HG03439 (cell line): Measurements from ENCODE around the gene PARD3.

Experiments
- ATAC-seq: cut with Tn5 transposase; IDR thresholded peaks from one replicate; pipeline ENCODE4 v1.9.1; 2021; ENCODE audit warnings: mild to moderate bottlenecking, moderate library complexity; ENCODE audit not compliant: unreplicated experiment

PARD3 gene

GRCh38 chr10:34125702-34126101 lies 689.4 kb downstream of the PARD3 start:
- ATAC-seq, result no peak

- ATAC-seq, result no peak
Observed at GRCh38 chr10:34124522-34125035, 690.5 kb downstream of the PARD3 start.

GRCh38 chr10:34121781-34122622 lies 693.1 kb downstream of the PARD3 start:
- ATAC-seq, result no peak

DNA sequence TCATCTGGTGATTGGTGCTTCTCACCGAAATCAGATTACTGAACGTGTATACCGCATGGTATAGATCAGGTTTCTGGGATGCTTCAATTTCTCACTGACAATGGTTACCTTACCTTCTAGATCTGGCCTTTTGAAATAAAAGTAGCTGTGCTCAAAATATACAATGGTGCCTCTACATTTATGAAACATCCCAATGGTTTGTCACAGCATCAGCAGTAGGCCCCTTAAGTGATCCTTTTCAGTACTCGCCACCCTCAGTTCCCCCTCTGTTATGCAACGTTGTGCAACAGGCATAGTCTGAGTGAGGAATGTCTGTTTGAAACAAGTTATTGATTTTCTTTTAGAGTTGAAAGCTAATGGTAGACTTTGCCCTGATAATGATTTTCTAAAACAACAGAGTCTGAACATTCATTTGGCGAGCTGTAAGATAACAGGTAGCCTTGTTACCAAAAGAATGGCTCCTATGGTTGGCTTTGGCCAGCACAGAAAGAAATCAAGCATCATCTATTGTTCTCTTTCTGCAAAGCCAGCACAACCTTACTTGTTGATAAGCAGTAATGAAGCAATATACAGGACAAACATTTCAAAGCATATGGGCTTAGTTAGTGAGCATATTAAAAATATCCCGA lies 693.9 kb downstream of the PARD3 start:
- no peak for ATAC-seq

- no peak for ATAC-seq
Observed at GRCh38 chr10:34119456-34119855, 695.6 kb downstream of the PARD3 start.

DNA sequence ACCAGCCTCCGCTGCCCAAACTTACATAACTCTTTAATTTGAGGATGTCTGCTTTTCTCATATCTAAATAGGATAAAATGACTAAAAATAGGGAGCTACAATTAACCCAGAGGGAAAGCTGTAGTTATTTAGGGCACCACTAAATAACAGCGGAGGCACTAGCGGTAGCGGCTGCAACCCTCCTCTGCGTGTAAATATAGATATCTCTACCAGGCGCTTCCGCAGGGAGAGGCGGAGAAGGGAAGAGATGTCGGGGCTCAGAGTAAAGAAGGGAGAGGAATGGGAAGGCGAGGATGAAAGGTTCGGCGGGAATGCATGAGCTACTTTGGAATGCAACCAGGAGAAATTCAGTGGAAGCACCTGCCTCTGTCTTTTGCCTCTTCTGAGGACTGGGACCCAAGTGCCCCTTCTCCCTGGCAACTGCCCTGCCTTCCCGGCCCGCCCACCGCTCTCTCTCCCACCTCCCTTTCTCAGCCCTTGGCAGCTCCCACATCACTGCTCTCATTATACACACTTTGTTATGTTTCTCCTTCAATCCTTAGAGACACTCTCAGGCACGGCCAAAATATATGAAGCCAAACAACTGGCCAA lies 698.3 kb downstream of the PARD3 start:
- ATAC-seq, result no peak

DNA sequence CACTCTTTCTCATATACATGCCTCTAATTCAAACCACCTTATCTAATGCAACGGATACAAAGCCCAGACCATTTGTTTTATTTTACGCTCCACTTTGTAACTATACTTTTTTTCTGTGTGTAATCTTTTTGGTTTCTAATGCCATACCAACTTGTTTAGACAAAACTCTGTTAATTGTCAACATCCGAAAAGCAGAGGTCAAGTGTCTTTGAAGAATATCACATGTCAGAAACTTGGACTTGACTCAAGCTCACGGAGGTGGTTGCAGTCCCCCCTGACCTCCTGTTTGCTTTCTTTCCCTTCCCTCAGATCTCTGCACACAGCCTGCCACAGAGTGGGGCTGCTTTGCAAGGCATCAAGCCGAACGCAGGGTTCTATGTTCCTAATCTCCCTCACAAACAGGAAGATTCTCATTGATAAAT lies 698.9 kb downstream of the PARD3 start:
- no peak for ATAC-seq

- ATAC-seq, result no peak
Observed at GRCh38 chr10:34114914-34115313, 700.2 kb downstream of the PARD3 start.

- ATAC-seq, result no peak
Observed at GRCh38 chr10:34113504-34114225, 701.4 kb downstream of the PARD3 start.

- ATAC-seq, result no peak
Observed at GRCh38 chr10:34112171-34112782, 702.8 kb downstream of the PARD3 start.

DNA sequence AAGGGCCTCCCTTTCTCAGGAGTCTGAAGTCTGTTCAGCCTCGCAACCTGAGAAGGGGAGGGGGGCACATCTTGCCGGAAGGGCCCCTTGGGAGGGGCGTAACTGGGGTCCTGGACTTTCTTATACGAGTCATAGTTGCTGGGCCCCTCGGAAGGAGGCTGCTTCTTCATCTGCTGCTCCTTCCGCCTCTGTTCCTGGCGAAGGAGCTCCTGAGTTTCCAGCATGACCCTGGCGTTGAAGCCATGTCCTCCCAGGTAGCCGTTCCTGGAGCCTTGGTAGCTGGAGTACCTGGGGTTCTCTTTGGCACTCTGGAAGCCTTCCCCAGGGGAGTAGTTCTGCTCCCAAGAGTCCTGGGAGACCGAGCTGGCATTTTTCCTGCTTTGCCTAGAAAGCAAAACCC lies 703.9 kb downstream of the PARD3 start:
- no peak for ATAC-seq

DNA sequence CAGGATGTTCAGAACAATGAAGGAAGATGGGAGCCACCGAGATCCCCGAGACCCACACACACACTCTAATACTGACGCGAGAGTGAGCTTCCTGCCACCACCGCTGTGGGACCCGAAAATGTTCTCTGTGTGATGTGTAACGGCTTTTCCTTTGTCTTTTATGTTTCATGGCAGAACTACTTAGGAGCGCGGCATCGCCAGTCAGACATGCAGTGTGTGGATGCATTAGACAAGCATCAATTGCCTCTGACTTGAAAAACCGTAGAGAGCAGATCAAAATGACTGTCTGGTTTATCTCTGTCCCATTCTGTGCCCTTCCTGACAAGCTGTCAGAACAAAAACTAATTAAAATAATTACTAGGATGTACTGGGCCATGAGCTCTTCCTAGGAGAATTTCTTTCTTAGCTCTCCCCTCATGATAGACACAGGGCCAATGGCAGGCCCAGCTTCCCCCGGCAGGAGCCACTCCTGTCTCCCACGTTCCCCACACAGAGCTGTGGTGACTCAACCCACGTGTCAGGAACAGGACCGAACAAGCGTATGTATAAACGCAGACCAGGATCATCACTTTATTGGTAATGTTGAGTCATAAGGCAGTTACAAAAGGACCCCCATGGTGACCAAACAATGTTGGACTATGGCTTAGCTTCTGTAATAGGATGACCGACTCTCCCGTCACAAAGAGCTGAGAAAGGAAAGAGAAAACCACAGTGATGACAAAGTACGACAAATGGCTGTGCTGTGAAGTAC lies 705.0 kb downstream of the PARD3 start:
- ATAC-seq, result no peak

DNA sequence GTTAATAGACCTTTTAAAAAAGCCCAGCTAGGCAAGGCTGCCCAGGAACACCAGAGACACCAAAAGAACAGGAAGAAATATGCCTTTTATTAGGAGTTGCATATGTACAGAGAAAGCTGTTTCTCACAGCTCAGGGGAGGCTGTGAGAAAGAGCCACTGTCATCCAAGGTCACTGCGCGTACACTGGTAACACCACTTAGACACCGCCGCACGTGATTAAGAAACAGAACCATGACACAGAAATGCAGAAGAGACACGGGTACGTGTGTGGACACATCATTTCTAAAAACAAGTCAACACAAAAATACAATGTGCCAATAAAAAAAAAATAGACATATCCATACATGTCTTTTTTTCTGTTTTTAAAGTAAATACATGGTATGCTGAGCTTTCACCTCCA lies 705.6 kb downstream of the PARD3 start:
- no peak for ATAC-seq

- ATAC-seq, result no peak
Observed at GRCh38 chr10:34107626-34108516, 707.2 kb downstream of the PARD3 start.

GRCh38 chr10:34106356-34106885 lies 708.7 kb downstream of the PARD3 start:
- no peak for ATAC-seq

- ATAC-seq, result no peak
Observed at GRCh38 chr10:34104829-34105572, 710.1 kb downstream of the PARD3 start.

GRCh38 chr10:34102893-34103506 lies 712.1 kb downstream of the PARD3 start:
- no peak for ATAC-seq

DNA sequence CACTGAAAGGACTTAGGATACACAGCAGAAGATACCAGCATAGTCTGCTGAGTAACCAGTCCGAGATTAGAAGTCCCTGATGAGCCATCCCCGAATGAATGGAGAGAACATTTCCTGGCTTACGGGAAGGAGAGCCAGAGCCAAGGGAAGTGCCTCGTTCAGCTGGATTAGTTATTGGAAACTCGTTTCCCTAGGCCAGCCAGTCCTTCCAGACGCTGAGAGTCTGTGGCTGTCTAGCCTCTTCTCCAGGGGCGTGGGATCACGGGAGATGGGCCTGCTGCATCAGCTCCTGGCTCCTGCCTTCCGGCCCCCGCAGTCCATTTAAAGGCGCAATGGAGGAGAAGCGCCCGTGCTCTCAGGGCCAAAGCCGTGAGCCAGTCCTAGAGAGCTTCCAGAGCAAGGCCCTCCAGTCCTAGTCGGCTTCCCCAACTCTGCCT lies 712.8 kb downstream of the PARD3 start:
- no peak for ATAC-seq
